ENCODE measurements around the gene TIMMDC1. TPM values are rescaled to one million over a fixed set of nuclear protein-coding genes. Genes with fewer than 3 reads are reported as not detected.

TIMMDC1 gene
- total and polyA plus RNA-seq, 10 of the 15 experiments (the other 5 are each of a cell fraction or from before 2014, with no cell fraction given) = 55.9 to 146 (median 72.1) TPM

GRCh38 chr3:119571688-119572087, 73.3 kb downstream of the TIMMDC1 start (continued):
- TF ChIP-seq CUX1 (IDR thresholded peaks at IDR 0.05; ENCODE audit: insufficient replicate concordance, low read depth, low read length) (no peak), ZNF622 (IDR thresholded peaks at IDR 0.05) (no peak), KDM1A (IDR thresholded peaks at IDR 0.05; ENCODE audit: borderline replicate concordance) (no peak), SMC3 (IDR thresholded peaks at IDR 0.05; ENCODE audit: borderline replicate concordance, low read length) (no peak), BMI1 (IDR thresholded peaks at IDR 0.05; ENCODE audit: borderline replicate concordance) (no peak), POLR2AphosphoS5 (IDR thresholded peaks at IDR 0.05; ENCODE audit: low read length) (no peak), PRDM15 (CRISPR knock-in tag; IDR thresholded peaks at IDR 0.05) (no peak), REST (IDR thresholded peaks at IDR 0.05; ENCODE audit: low read depth, low read length) (no peak), TCF7 (IDR thresholded peaks at IDR 0.05; ENCODE audit: borderline replicate concordance) (no peak), IKZF2 (IDR thresholded peaks at IDR 0.05) (no peak), SP1 (IDR thresholded peaks at IDR 0.05; ENCODE audit: low read depth, low read length) (no peak)

Measured in GM12878 (cell line).